ENCODE results near the gene ANK3. TPM values are rescaled to one million over a fixed set of nuclear protein-coding genes. Genes with fewer than 3 reads are reported as not detected.
A peak's percentile ranks its signal among the peaks of the same experiment; 100 is the strongest.

The ANK3 gene
- total and polyA plus RNA-seq, 8 donors, result 3.3 to 28.5 (median 17.3) TPM

GRCh38 chr10:60098677-60099601 is 290.7 kb downstream of the ANK3 start:
- intact Hi-C loops (cut with DNase I), result no loop called here
- FAIRE-seq, result no peak
- Histone ChIP-seq H3K4me3 (no peak overlapping the region), H3K27me3 (no peaks in the 10 kb centered on the region), H3K4me1 (no peaks in the 10 kb centered on the region), H3K9me3 (no peaks in the 10 kb centered on the region), H3K36me3 (no peaks in the 10 kb centered on the region), H3K27ac (no peak overlapping the region)
- no peak for TF ChIP-seq CTCF (IDR thresholded peaks at IDR 0.05)
- no peak for DNase-seq
- 53 to 59% methylated on average over 4 of the region's 4 CpGs for WGBS, 2 donors
- ATAC-seq, result peak in 2 of 4 donors; percentile 28 to 47

- no peak for ATAC-seq
- H3K4me1 ChIP-seq, result no peaks in the 10 kb centered on the region
- no peaks in the 10 kb centered on the region for H3K9me3 ChIP-seq
- no peak for FAIRE-seq
- intact Hi-C loops (cut with DNase I), result no loop called here
- H3K27me3 ChIP-seq, result no peaks in the 10 kb centered on the region
- no peak for TF ChIP-seq CTCF (IDR thresholded peaks at IDR 0.05)
- H3K36me3 ChIP-seq, result no peaks in the 10 kb centered on the region
- H3K4me3 ChIP-seq, result no peak overlapping the region
- no peak overlapping the region for H3K27ac ChIP-seq
- WGBS, 2 donors, result 63 to 69% methylated on average over 5 of the region's 5 CpGs
- no peak for DNase-seq
Measured at GRCh38 chr10:60096761-60097513, 292.7 kb downstream of the ANK3 start.

- no peaks in the 10 kb centered on the region for H3K9me3 ChIP-seq
- no peak overlapping the region for H3K4me3 ChIP-seq
- intact Hi-C loops (cut with DNase I), result no loop called here
- 78 to 97% methylated on average over 3 of the region's 3 CpGs for WGBS, 2 donors
- TF ChIP-seq CTCF (IDR thresholded peaks at IDR 0.05), result no peak
- H3K36me3 ChIP-seq, result no peaks in the 10 kb centered on the region
- no peaks in the 10 kb centered on the region for H3K27me3 ChIP-seq
- no peaks in the 10 kb centered on the region for H3K4me1 ChIP-seq
- FAIRE-seq (no peak), DNase-seq (no peak), ATAC-seq (no peak)
- no peak overlapping the region for H3K27ac ChIP-seq
Measured at GRCh38 chr10:60093317-60093716, 296.4 kb downstream of the ANK3 start.

GRCh38 chr10:60086862-60087261 is 302.8 kb downstream of the ANK3 start:
- DNase-seq (no peak), FAIRE-seq (no peak), ATAC-seq (no peak)
- Histone ChIP-seq H3K36me3 (peaks cover 0 to 5% (median 0%) of the 10 kb centered on the region in 3 donors), H3K27me3 (no peaks in the 10 kb centered on the region), H3K4me3 (no peak overlapping the region), H3K9me3 (no peaks in the 10 kb centered on the region), H3K4me1 (no peaks in the 10 kb centered on the region), H3K27ac (no peak overlapping the region)
- intact Hi-C loops (cut with DNase I), result no loop called here
- WGBS, 2 donors, result 79 to 91% methylated on average over 2 of the region's 2 CpGs
- no peak for TF ChIP-seq CTCF (IDR thresholded peaks at IDR 0.05)

Data from pancreas (tissue), 10 donors.